GM21360 (cell line): Measurements from ENCODE around the gene UBAP1L.
"Not testable (repeated sequence)": the region's sequence is repeated elsewhere in the genome, so short reads cannot be mapped to it uniquely, and the experiment has no call there.

Source experiments
- ATAC-seq: cut with Tn5 transposase; IDR thresholded peaks from one replicate; pipeline ENCODE4 v1.9.1; 2021; ENCODE audit warnings: mild to moderate bottlenecking, moderate library complexity; ENCODE audit not compliant: unreplicated experiment

The UBAP1L gene

DNA sequence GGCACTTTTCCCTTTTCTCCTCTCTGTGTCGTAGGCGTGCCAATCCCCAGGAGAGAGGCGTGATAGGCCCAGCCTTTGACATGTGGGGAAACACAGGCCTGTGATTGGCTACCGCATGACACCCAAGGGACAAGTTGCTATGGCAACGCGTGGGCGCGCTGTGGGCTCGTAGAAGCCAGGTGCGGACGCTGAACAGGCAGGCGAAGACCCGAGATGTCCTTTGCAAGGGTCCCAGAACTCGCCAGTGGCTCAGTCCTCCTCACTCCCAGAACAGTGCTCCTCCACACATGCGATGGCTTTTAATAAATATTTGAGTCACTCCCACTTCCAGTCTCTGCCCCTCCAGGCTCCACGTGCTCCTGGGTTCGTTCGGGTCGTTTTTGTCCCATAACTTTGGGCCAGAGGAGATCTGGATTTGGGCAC, 65.6 kb downstream of the UBAP1L start:
- no peak for ATAC-seq

DNA sequence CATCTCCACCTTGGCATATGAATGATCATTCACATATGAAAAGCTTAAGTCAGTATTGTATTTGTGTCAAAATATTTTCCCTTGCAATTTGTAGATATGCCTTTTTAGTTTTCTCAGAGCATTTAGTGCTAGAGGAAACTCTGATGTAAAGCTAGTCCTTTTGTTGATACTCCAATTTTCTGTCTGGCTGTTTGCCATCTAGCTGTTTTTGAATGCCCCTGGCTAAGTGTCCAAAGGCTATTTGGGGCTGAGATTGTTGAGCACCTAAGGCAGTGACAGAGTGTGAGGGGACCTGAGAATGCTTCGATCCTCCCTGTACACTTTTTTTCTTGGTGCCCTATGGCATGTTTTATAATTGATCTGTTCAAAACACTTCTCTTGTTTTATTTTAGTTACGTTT, 66.8 kb downstream of the UBAP1L start:
- no peak for ATAC-seq

- ATAC-seq: no peak
Observed at GRCh38 chr15:65044724-65045481, 70.1 kb downstream of the UBAP1L start, which contains the start of gene SLC51B. Gene SLC51B, plus strand, starts transcription at chr15:65045387. Its CDS starts 4,618 bp downstream, at chr15:65050005.

- ATAC-seq: not testable (repeated sequence)
Observed at GRCh38 chr15:65044218-65044617, 70.8 kb downstream of the UBAP1L start.

DNA sequence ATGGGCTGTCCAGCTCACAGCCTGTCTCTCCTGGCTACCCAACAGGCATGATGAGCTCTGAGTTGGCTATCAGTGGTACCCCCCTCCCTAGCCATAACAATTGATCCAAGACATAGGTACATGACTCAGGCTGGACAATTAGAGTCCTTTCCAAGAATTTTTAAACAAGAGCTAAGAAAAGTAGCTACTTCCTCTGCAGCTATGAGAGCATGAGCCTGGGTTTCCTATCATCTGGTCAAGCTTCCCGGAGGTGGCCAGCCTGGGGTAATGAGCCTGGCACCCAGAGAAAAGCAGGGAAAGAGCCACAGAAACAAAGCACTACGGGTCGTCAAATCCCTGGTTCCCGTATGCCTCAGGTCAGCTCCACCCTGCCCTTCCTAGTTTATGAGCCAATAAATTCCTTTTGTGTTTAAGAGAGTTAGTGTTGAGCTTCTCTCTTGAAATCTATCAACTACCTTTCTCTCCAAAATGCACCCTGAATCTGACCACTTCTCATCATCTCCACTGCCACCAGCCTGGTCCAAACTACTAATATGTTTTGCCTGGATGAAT, 72.1 kb downstream of the UBAP1L start:
- no peak for ATAC-seq
